GM12878 (cell line): ENCODE measurements around the gene BRI3BP. TPM values are rescaled to one million over a fixed set of nuclear protein-coding genes. Genes with fewer than 3 reads are reported as not detected.

Experiments used
- ATAC-seq: fragments of 200-7000 bp; cut with Tn5 transposase; 3 replicates; pipeline ENCODE4 v1.9.1; 2020; ENCODE audit warnings: mild to moderate bottlenecking, moderate library complexity
- BruUV-seq: library from RNA; stranded (reverse); fragments of 400-500 nt; replicated peaks from 2 replicates; lab custom pipeline; 2021; lab: Mats Ljungman, UMichigan
- CTCF ChIA-PET: fragments of 300-600 bp; sonication (Branson Sonifier 250); formaldehyde crosslinking; extraction: SDS; loops from one replicate; lab custom pipeline; 2021; ENCODE audit warnings: inconsistent platforms; lab: Yijun Ruan, JAX
- POLR2A ChIA-PET: fragments of 350-600 bp; formaldehyde crosslinking; extraction: SDS; loops from one replicate; lab custom pipeline; 2021; ENCODE audit warnings: inconsistent platforms; lab: Charles Lee
- RAD21 ChIA-PET: fragments of 300-600 bp; sonication (Branson Sonifier 250); formaldehyde crosslinking; loops from one replicate; lab custom pipeline; 2023; ENCODE audit warnings: antibody characterized with exemption; ENCODE audit not compliant: unreplicated experiment; lab: Charles Lee
- SMC1A ChIA-PET: fragments of 300-600 bp; sonication (Branson Sonifier 250); formaldehyde crosslinking; loops from one replicate; lab custom pipeline; 2023; ENCODE audit not compliant: unreplicated experiment, uncharacterized antibody; lab: Charles Lee
- DNase-seq: peaks from one replicate; pipeline ENCODE4 v3.0.0-alpha.2; 2011; ENCODE audit warnings: low read depth, low spot score
- FAIRE-seq: peaks from 3 replicates; lab custom pipeline; 2011; peaks lifted over from hg19 to GRCh38; lab: Jason Lieb, UNC
- H2AFZ ChIP-seq: 2 replicates; pipeline ENCODE4 v1.6.0; 2011; ENCODE audit warnings: low read depth, low read length, control low read depth; ENCODE audit not compliant: control insufficient read depth
- H3K27ac ChIP-seq: 2 replicates; pipeline ENCODE4 v1.5.1; 2011; ENCODE audit warnings: control low read depth; ENCODE audit not compliant: control insufficient read depth, insufficient read depth
- H3K27me3 ChIP-seq, 2 experiments: replicated peaks in 1 of 2; 2 replicates each; pipeline versions ENCODE4 v1.6.0 to v1.6.1; 2011; ENCODE audit warnings: low read length in 1 of 2; ENCODE audit not compliant: control insufficient read depth in 2 of 2, insufficient read depth in 2 of 2
- H3K36me3 ChIP-seq, 2 experiments: 2 replicates each; pipeline ENCODE4 v1.5.1; 2011; ENCODE audit warnings: low read length in 1 of 2; ENCODE audit not compliant: control insufficient read depth in 2 of 2, insufficient read depth in 2 of 2
- H3K4me1 ChIP-seq: 2 replicates; pipeline ENCODE4 v1.6.1; 2011; ENCODE audit warnings: mild to moderate bottlenecking, low read length, moderate library complexity, mixed read lengths; ENCODE audit not compliant: control insufficient read depth, insufficient read depth
- H3K4me2 ChIP-seq: 2 replicates; pipeline ENCODE4 v1.6.0; 2011; ENCODE audit warnings: control low read depth; ENCODE audit not compliant: control insufficient read depth, insufficient read depth
- H3K4me3 ChIP-seq: fragments of 200-600 bp; sonication (generic); 2 replicates; pipeline ENCODE4 v1.5.1; 2016
- H3K79me2 ChIP-seq: 2 replicates; pipeline ENCODE4 v1.6.0; 2011; ENCODE audit warnings: low read length; ENCODE audit not compliant: control insufficient read depth, insufficient read depth
- H3K9ac ChIP-seq: 2 replicates; pipeline ENCODE4 v1.8.0; 2011; ENCODE audit warnings: low read length, control low read depth, mixed read lengths; ENCODE audit not compliant: control insufficient read depth, insufficient read depth
- H3K9me3 ChIP-seq: replicated peaks from 3 replicates; pipeline ENCODE4 v1.5.1; 2011; ENCODE audit warnings: mild to moderate bottlenecking, low read length; ENCODE audit not compliant: control insufficient read depth, insufficient read depth
- H4K20me1 ChIP-seq: 2 replicates; pipeline ENCODE4 v1.6.0; 2011; ENCODE audit not compliant: control insufficient read depth, insufficient read depth
- ATF7 ChIP-seq: fragments of 450-650 bp; IDR thresholded peaks from 2 replicates; pipeline ENCODE4 v1.6.1; 2016; ENCODE audit warnings: low read depth, mild to moderate bottlenecking
- GABPA ChIP-seq: IDR thresholded peaks from 2 replicates; pipeline ENCODE4 v1.6.1; 2014; ENCODE audit warnings: antibody characterized with exemption, low read depth, mild to moderate bottlenecking, inconsistent platforms
- MTA3 ChIP-seq: IDR thresholded peaks from 2 replicates; pipeline ENCODE4 v1.6.1; 2012; ENCODE audit warnings: low read length, inconsistent platforms, borderline replicate concordance
- NFXL1 ChIP-seq: fragments of 450-650 bp; IDR thresholded peaks from 2 replicates; pipeline ENCODE4 v1.6.1; 2017; ENCODE audit warnings: antibody characterized with exemption, mild to moderate bottlenecking, borderline replicate concordance
- NFYA ChIP-seq: IDR thresholded peaks from 2 replicates; pipeline ENCODE4 v1.6.1; 2011; ENCODE audit warnings: low read depth, mild to moderate bottlenecking, low read length, improper control_type of control experiment, borderline replicate concordance
- NFYB ChIP-seq: IDR thresholded peaks from 2 replicates; pipeline ENCODE4 v1.6.1; 2011; ENCODE audit warnings: low read depth, mild to moderate bottlenecking, low read length, improper control_type of control experiment, moderate library complexity; ENCODE audit not compliant: insufficient read depth
- NR2C2 ChIP-seq: IDR thresholded peaks from 2 replicates; pipeline ENCODE4 v1.6.1; 2011; ENCODE audit warnings: borderline replicate concordance, low read depth; ENCODE audit not compliant: control insufficient read depth, insufficient read length
- RBBP5 ChIP-seq: fragments of 200-600 bp; sonication (generic); conservative IDR thresholded peaks from 2 replicates; pipeline ENCODE4 v1.6.1; 2016
- SIX5 ChIP-seq: IDR thresholded peaks from 2 replicates; pipeline ENCODE4 v1.6.1; 2011; ENCODE audit warnings: mild to moderate bottlenecking, low read depth, low read length, moderate library complexity; ENCODE audit not compliant: severe bottlenecking
- SRF ChIP-seq, 2 experiments: IDR thresholded peaks; 2 replicates each; pipeline ENCODE4 v1.6.1; 2011; ENCODE audit warnings: low read depth in 2 of 2, low read length in 2 of 2, mild to moderate bottlenecking in 1 of 2, moderate library complexity in 1 of 2
- TARDBP ChIP-seq: IDR thresholded peaks from 2 replicates; pipeline ENCODE4 v1.6.1; 2016; ENCODE audit warnings: borderline replicate concordance
- TBL1XR1 ChIP-seq: IDR thresholded peaks from 2 replicates; pipeline ENCODE4 v1.6.1; 2012; ENCODE audit warnings: low read depth, low read length, improper control_type of control experiment
- WRNIP1 ChIP-seq: IDR thresholded peaks from 2 replicates; pipeline ENCODE4 v1.6.1; 2011; ENCODE audit warnings: low read depth, low read length, improper control_type of control experiment, borderline replicate concordance
- ZZZ3 ChIP-seq: IDR thresholded peaks from 2 replicates; pipeline ENCODE4 v1.6.1; 2011; ENCODE audit warnings: low read depth; ENCODE audit not compliant: control insufficient read depth, insufficient read length
- WGBS: methylation state at CpG from one replicate; pipeline ENCODE4 v1.1.6; 2016; ENCODE audit warnings: low lambda C conversion rate; ENCODE audit not compliant: insufficient replicate concordance, insufficient coverage; ENCODE audit errors: missing lambda C conversion rate; 5-methylcytosine and 5-hydroxymethylcytosine counted together
- in situ Hi-C: fragments of 300-500 bp; cut with MboI; formaldehyde crosslinking; loops from 9 replicates; pipeline ENCODE4 v1.14.3; 2018; ENCODE audit warnings: mixed read lengths
- intact Hi-C: fragments of 100-400 bp; cut with micrococcal nuclease; formaldehyde crosslinking; loops from one replicate; pipeline ENCODE4 v1.14.2; 2022; ENCODE audit not compliant: unreplicated experiment
- polyA plus RNA-seq, 11 experiments: library from polyadenylated mRNA; depleted of rRNA in 4 of 11; unstranded in 6 of 11; stranded (reverse) in 5 of 11; fragments of >200 nt; fragmentation: Nextera tagmentation in 4 of 11; fragmentation: Illumina TruSeq in 1 of 11; extraction: Ambion mirVana in 4 of 11; extraction: Trizol in 1 of 11; gene quantifications; 1 replicate in 1 of 11; 2 replicates in 10 of 11; pipeline versions ENCODE4 v1.2.1 to v1.2.3, GENCODE V29; 2011 to 2016; ENCODE audit warnings: inconsistent platforms in 2 of 11, missing spikeins in 2 of 11, low read depth in 1 of 11
- total RNA-seq, 4 experiments: library from RNA; depleted of rRNA in 3 of 4; stranded (reverse); fragments of >200 nt in 3 of 4; fragmentation: Illumina TruSeq in 1 of 4; extraction: Trizol in 1 of 4; gene quantifications; 2 replicates each; pipeline versions ENCODE4 v1.2.1 to v1.2.3, GENCODE V29; 2013 to 2021
- TF ChIP-seq, protein P1 (sequence below): IDR thresholded peaks from 2 replicates; pipeline ENCODE4 v1.6.1; 2011; ENCODE audit warnings: mild to moderate bottlenecking, low read depth, low read length, moderate library complexity; ENCODE audit not compliant: insufficient replicate concordance
- TF ChIP-seq, protein P2 (sequence below): fragments of 450-650 bp; IDR thresholded peaks from 2 replicates; pipeline ENCODE4 v1.6.1; 2017; ENCODE audit warnings: low read depth, mild to moderate bottlenecking, moderate library complexity
- TF ChIP-seq, protein P3 (sequence below): fragments of 150-350 bp; IDR thresholded peaks from 2 replicates; pipeline ENCODE4 v1.6.1; 2016; ENCODE audit warnings: low read depth, low read length

The BRI3BP gene
- total and polyA plus RNA-seq, 10 of the 15 experiments (the other 5 are each of a cell fraction or from before 2014, with no cell fraction given), result 11.5 to 37.0 (median 28.5) TPM

DNA sequence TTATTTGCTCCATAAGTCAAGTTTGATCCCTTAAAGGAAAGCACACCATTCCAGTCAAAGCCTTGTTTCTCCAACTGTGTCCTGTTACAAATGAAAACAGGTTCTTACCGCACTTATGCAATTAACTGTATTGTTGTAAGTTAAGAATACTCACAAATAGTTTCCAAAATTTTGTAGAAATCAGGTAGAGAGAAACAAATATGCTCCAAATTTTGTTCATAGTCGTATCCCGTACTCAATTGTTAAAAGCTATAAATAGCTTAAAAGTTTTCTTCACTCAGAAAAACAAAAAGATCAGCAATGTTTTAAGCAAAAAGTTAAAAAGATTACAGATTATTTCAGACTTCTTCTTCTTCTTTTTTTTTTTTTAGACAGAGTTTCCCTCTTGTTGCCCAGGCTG lies 67.8 kb downstream of the BRI3BP start:
- CTCF ChIA-PET, result no interaction called here
- H2AFZ ChIP-seq, result no peak overlapping the region
- in situ Hi-C loops (no loop called here), intact Hi-C loops (no loop called here)
- no TSS peak for BruUV-seq
- no peak for TF ChIP-seq NFXL1
- TF ChIP-seq, protein P1, sequence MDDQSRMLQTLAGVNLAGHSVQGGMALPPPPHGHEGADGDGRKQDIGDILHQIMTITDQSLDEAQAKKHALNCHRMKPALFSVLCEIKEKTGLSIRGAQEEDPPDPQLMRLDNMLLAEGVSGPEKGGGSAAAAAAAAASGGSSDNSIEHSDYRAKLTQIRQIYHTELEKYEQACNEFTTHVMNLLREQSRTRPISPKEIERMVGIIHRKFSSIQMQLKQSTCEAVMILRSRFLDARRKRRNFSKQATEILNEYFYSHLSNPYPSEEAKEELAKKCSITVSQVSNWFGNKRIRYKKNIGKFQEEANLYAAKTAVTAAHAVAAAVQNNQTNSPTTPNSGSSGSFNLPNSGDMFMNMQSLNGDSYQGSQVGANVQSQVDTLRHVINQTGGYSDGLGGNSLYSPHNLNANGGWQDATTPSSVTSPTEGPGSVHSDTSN, result no peak
- TF ChIP-seq GABPA, result no peak
- TF ChIP-seq NFYB, result no peak
- TF ChIP-seq ATF7, result no peak
- TF ChIP-seq, protein P2, sequence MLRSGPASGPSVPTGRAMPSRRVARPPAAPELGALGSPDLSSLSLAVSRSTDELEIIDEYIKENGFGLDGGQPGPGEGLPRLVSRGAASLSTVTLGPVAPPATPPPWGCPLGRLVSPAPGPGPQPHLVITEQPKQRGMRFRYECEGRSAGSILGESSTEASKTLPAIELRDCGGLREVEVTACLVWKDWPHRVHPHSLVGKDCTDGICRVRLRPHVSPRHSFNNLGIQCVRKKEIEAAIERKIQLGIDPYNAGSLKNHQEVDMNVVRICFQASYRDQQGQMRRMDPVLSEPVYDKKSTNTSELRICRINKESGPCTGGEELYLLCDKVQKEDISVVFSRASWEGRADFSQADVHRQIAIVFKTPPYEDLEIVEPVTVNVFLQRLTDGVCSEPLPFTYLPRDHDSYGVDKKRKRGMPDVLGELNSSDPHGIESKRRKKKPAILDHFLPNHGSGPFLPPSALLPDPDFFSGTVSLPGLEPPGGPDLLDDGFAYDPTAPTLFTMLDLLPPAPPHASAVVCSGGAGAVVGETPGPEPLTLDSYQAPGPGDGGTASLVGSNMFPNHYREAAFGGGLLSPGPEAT, result no peak
- no peak for TF ChIP-seq SIX5
- no peak for TF ChIP-seq RBBP5
- TF ChIP-seq NR2C2, result no peak
- no peak for TF ChIP-seq TARDBP
- no peak for TF ChIP-seq NFYA
- TF ChIP-seq MTA3, result no peak
- TF ChIP-seq TBL1XR1, result no peak
- no peak for TF ChIP-seq SRF (IDR thresholded peaks at IDR 0.05; ENCODE audit: low read depth in 2 of 2, low read length in 2 of 2)
- no peak for TF ChIP-seq ZZZ3
- no peak for TF ChIP-seq WRNIP1
- TF ChIP-seq, protein P3, sequence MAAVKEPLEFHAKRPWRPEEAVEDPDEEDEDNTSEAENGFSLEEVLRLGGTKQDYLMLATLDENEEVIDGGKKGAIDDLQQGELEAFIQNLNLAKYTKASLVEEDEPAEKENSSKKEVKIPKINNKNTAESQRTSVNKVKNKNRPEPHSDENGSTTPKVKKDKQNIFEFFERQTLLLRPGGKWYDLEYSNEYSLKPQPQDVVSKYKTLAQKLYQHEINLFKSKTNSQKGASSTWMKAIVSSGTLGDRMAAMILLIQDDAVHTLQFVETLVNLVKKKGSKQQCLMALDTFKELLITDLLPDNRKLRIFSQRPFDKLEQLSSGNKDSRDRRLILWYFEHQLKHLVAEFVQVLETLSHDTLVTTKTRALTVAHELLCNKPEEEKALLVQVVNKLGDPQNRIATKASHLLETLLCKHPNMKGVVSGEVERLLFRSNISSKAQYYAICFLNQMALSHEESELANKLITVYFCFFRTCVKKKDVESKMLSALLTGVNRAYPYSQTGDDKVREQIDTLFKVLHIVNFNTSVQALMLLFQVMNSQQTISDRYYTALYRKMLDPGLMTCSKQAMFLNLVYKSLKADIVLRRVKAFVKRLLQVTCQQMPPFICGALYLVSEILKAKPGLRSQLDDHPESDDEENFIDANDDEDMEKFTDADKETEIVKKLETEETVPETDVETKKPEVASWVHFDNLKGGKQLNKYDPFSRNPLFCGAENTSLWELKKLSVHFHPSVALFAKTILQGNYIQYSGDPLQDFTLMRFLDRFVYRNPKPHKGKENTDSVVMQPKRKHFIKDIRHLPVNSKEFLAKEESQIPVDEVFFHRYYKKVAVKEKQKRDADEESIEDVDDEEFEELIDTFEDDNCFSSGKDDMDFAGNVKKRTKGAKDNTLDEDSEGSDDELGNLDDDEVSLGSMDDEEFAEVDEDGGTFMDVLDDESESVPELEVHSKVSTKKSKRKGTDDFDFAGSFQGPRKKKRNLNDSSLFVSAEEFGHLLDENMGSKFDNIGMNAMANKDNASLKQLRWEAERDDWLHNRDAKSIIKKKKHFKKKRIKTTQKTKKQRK, result no peak
- POLR2A ChIA-PET, result interaction anchor here (0.7 to 1.1 kb wide), 3 partner anchors 9 to 17 kb away, joined by 3 to 4 read pairs (median 3); no protein-coding TSS in a partner anchor
- RAD21 ChIA-PET, result no interaction called here
- H3K79me2 ChIP-seq, result peaks cover 10% of the 10 kb centered on the region
- H3K4me1 ChIP-seq, result no peaks in the 10 kb centered on the region
- no peak for DNase-seq
- no peak overlapping the region for H3K4me3 ChIP-seq
- SMC1A ChIA-PET, result interaction anchor here (1.3 to 1.4 kb wide), 2 partner anchors 9 to 10 kb away, joined by 3 to 4 read pairs; no protein-coding TSS in a partner anchor
- no peak overlapping the region for H3K9ac ChIP-seq
- WGBS, result 82% methylated on average over 3 of the region's 3 CpGs
- no peaks in the 10 kb centered on the region for H3K36me3 ChIP-seq
- no peaks in the 10 kb centered on the region for H3K9me3 ChIP-seq
- H3K27me3 ChIP-seq, result peaks cover 0 to 2% of the 10 kb centered on the region in 2 experiments; a peak in 1 of 4 replicates
- no peak for FAIRE-seq
- H4K20me1 ChIP-seq, result no peaks in the 10 kb centered on the region
- ATAC-seq, result no peak
- no peak overlapping the region for H3K27ac ChIP-seq
- no peak overlapping the region for H3K4me2 ChIP-seq
